Fibroblast of pulmonary artery (primary cell): ENCODE results near the gene ALPK3.

Source experiments
- DNase-seq: peaks from one replicate; pipeline ENCODE4 v3.0.0-alpha.2; 2010; ENCODE audit warnings: low read depth
- H3K4me3 ChIP-seq: replicated peaks from 2 replicates; pipeline ENCODE4 v1.5.1; 2011; ENCODE audit warnings: low read depth, mild to moderate bottlenecking, control low read depth, low read length, moderate library complexity
- CTCF ChIP-seq: IDR thresholded peaks from 2 replicates; pipeline ENCODE4 v1.5.1; 2011; ENCODE audit warnings: mild to moderate bottlenecking, control low read depth, low read length, inconsistent platforms; ENCODE audit errors: missing control alignments

ALPK3 gene

GRCh38 chr15:84789762-84790161, 27.4 kb upstream of the ALPK3 start:
- TF ChIP-seq CTCF = no peak
- no peak for DNase-seq
- H3K4me3 ChIP-seq = no peak overlapping the region

GRCh38 chr15:84790676-84791075, 26.5 kb upstream of the ALPK3 start:
- no peak for DNase-seq
- H3K4me3 ChIP-seq = no peak overlapping the region

DNA sequence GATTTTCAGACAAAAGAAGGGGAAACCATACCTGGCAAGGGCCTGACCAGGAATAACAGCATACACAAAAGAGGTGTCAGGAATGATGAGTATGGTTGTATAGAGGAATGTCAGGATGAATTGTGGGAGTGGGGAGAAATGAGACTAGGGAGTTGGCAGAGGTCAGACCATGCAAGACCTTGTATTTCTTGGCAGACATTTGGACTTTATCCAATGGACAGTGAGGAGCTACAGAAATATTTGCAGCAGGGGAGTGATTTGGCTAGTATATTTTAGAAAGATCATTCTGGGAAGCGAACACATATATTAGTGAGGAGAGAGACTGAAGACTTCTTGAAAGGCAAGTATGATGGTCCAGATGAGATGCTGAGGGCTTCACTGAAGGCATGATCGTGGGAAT, 25.4 kb upstream of the ALPK3 start:
- DNase-seq = peak; percentile 22
- TF ChIP-seq CTCF = no peak
- H3K4me3 ChIP-seq = no peak overlapping the region

More at GRCh38 chr15:84790676-84791075, 26.5 kb upstream of the ALPK3 start:
- TF ChIP-seq CTCF = no peak

DNA sequence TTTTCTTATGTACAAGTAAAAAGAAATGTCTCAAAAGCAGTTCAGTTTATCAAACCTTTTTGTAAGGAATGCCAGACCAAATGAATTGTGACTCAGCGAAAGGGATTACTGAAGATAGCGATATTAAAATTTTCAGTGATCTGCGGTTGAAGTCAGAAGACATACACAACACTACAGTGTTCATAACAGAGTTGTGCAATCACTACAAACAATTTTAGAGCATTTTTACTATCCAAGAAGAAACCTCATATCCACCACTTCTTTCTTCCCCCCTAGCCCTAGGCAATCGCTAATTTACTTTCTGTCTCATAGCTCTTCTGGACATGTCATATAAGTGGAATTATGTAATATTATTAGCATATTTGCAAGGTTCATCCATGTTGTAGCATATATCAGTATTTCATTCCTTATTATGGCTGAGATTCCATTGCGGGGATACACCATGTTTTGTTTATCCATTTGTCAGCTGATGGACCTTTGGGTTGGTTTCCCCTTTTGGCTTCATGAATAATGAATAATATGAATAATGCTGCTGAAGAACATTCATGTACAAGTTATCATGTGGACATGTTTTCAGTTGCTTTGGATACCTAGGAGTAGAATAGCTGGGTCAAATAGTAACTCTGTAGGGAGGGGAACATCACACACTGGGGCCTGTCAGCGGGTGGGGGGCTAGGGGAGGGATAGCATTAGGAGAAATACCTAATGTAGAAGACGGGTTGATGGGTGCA, 23.6 kb upstream of the ALPK3 start:
- no peak for TF ChIP-seq CTCF
- no peak for DNase-seq
- no peak overlapping the region for H3K4me3 ChIP-seq

- no peak for TF ChIP-seq CTCF
- no peak for DNase-seq
These were observed 23.0 kb upstream of the ALPK3 start for GRCh38 chr15:84794162-84794547.

GRCh38 chr15:84795186-84795585, 22.0 kb upstream of the ALPK3 start:
- TF ChIP-seq CTCF = no peak

More at GRCh38 chr15:84794162-84794547, 23.0 kb upstream of the ALPK3 start:
- H3K4me3 ChIP-seq = no peak overlapping the region

DNA sequence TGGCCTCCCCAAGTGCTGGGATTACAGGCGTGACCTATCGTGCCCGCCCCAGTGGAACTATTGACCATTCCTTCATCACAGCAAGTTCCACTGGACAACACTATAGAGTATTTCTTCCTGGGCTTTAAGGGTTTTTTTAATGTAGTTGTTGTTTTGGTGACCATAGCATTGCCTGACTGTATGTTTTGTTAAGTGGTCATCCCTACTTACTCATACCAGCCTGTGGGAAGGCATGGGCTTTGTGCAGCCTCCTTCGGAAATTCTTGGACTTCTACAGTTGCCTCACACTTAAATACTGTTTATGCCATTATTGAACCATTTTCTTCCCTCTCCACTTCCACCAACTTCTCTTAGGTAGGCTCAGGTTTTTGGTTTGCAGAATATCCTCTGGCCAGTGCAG, 19.9 kb upstream of the ALPK3 start:
- no peak for TF ChIP-seq CTCF
- DNase-seq = peak; percentile 40
- no peak overlapping the region for H3K4me3 ChIP-seq

More at GRCh38 chr15:84795186-84795585, 22.0 kb upstream of the ALPK3 start:
- DNase-seq = no peak
- no peak overlapping the region for H3K4me3 ChIP-seq
